Urinary bladder (tissue), 4 donors: Measurements from ENCODE around the gene FUOM. TPM values are rescaled to one million over a fixed set of nuclear protein-coding genes. Genes with fewer than 3 reads are reported as not detected.
A peak's percentile ranks its signal among the peaks of the same experiment; 100 is the strongest.
"Not testable (repeated sequence)": the region's sequence is repeated elsewhere in the genome, so short reads cannot be mapped to it uniquely, and the experiment has no call there.

ENCODE experiments used
- DNase-seq: peaks from one replicate; pipeline ENCODE4 v3.0.0-alpha.2; 2015; ENCODE audit errors: extremely low spot score
- H3K27ac ChIP-seq: one replicate; pipeline ENCODE4 v1.5.1; 2013; ENCODE audit warnings: low read depth, mild to moderate bottlenecking, moderate library complexity
- H3K36me3 ChIP-seq: one replicate; pipeline ENCODE4 v1.6.1; 2013; ENCODE audit warnings: mild to moderate bottlenecking, moderate library complexity; ENCODE audit not compliant: insufficient read depth
- H3K4me1 ChIP-seq: one replicate; pipeline ENCODE4 v1.6.1; 2013; ENCODE audit warnings: mild to moderate bottlenecking, moderate library complexity; ENCODE audit not compliant: insufficient read depth
- H3K4me3 ChIP-seq: one replicate; pipeline ENCODE4 v1.5.1; 2013; ENCODE audit warnings: low read depth, low read length
- WGBS: extraction: QIAGEN DNeasy Blood & Tissue Kit; methylation state at CpG from one replicate; pipeline ENCODE4 v1.1.7; 2013; 5-methylcytosine and 5-hydroxymethylcytosine counted together
- polyA plus RNA-seq: library from polyadenylated mRNA; stranded (reverse); fragments of 200-250 nt; gene quantifications from one replicate; pipeline ENCODE4 v1.2.3, GENCODE V29; 2013
- total RNA-seq: library from RNA; depleted of rRNA; stranded (reverse); fragments of >200 nt; gene quantifications from one replicate; pipeline ENCODE4 v1.2.3, GENCODE V29; 2014
- donor health status: healthy with polysubstance abuse.
- donor health status: healthy.

FUOM gene
- total and polyA plus RNA-seq, 2 donors, result 5.2 to 16.9 TPM

DNA sequence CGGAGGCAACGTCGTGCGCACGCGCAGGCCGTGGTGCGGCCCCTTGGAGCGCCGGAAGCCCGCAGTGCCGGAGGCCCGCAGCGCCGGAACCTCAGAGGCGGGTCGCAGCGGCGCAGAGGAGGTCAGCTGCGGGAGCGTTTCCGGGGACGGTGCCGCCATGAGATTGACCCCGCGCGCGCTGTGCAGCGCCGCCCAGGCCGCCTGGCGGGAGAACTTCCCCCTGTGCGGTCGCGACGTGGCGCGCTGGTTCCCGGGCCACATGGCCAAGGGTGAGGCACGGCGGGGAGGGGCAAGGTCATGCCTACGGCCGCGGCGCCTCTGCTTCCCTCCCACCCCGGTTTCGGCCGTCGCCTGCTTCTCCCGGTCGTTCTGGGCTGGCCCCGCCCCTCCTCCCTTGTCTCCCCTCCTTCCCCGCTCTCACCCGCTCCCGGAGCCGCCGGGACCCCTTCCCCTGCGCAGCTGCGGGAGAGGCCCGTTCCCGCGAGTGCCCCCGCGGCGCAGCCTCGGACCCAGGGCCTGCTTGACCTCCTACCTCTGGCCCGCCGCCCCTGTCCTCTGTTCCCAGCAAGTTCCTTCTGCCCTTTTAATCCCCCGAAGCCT, 36.3 kb upstream of the FUOM start, which contains the start of gene MTG1:
Gene MTG1, plus strand, starts transcription at position 94 of the 600 bp plus-strand sequence. Its CDS starts 64 bp downstream, at position 158.
- no peaks in the 10 kb centered on the region for H3K36me3 ChIP-seq
- H3K4me1 ChIP-seq, result no peaks in the 10 kb centered on the region
- DNase-seq, result peak; percentile 76
- H3K27ac ChIP-seq, result peak within 1 kb of the TSS; percentile 61
- peak within 1 kb of the TSS; percentile 85 for H3K4me3 ChIP-seq
- under 1% methylated on average over 69 of the region's 69 CpGs for WGBS

DNA sequence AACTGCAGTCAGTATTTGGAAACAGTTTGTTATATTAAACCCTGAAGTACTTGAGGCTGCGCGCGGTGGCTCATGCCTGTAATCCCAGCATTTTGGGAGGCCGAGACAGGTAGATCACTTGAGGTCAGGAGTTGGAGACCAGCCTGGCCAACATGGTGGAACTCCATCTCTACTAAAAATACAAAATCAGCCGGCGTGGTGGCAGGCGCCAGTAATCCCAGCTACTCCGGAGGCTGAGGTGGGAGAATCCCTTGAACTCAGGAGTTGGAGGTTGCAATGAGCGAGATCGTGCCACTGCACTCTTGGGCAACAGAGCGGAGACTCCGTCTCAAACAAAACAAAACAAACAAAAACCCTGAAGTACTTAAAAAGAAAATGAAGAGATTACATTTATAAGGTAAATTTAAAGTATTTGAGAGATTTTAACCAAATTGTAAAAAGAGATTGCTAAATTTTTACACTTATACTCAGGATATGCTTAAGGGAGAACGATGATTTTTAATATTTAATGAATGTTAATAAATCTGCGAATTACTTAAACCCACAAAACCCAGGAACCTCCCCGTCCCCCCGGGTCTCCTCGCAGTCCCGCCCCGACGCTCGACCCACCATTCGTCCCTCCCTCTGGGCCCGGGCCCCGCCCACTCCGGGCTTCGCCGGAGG, 35.7 kb upstream of the FUOM start:
- Histone ChIP-seq H3K36me3 (no peaks in the 10 kb centered on the region), H3K4me3 (peak overlapping the region; percentile 85), H3K27ac (no peak overlapping the region), H3K4me1 (no peaks in the 10 kb centered on the region)
- WGBS, result 32% methylated on average over 27 of the region's 27 CpGs
- DNase-seq, result no peak

- no peak for DNase-seq
- Histone ChIP-seq H3K4me3 (no peak overlapping the region), H3K27ac (no peak overlapping the region), H3K4me1 (no peaks in the 10 kb centered on the region), H3K36me3 (no peaks in the 10 kb centered on the region)
- 89% methylated on average over 12 of the region's 12 CpGs for WGBS
These were observed 34.1 kb upstream of the FUOM start for GRCh38 chr10:133391761-133392518.

- DNase-seq, result no peak
- 92% methylated on average over 12 of the region's 12 CpGs for WGBS
- no peaks in the 10 kb centered on the region for H3K4me1 ChIP-seq
These were observed 33.4 kb upstream of the FUOM start for GRCh38 chr10:133391249-133391635.

DNA sequence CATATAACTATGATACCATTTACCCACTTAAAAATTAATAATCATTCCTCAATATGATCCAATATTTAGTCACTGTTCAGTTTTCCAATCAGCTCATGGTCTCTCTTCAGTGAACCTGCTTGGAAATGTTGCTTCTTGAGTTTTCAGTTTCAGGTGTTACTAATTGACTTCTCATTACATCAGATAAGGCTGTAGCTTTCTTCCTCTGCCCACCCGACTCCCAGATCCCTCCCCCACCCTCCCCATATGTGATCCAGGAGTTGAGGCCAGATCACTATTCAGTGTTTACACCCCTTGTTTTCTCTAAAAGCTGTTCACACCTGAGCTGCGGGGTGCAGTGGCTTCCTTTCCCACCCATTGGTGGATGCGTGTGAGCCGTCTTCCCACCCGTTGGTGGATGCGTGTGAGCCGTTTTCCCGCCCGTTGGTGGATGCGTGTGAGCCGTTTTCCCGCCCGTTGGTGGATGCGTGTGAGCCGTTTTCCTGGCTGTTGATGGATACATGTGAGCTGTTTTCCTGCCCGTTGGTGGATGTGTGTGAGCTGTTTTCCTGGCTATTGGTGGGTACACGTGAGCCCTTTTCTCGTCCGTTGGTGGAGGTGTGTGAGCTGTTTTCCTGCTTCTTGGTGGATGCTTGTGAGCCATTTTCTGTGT, 32.9 kb upstream of the FUOM start:
- Histone ChIP-seq H3K36me3 (no peaks in the 10 kb centered on the region), H3K27ac (no peak overlapping the region), H3K4me1 (no peaks in the 10 kb centered on the region), H3K4me3 (no peak overlapping the region)
- DNase-seq, result no peak
- 87% methylated on average over 19 of the region's 19 CpGs for WGBS

More at GRCh38 chr10:133391249-133391635, 33.4 kb upstream of the FUOM start:
- Histone ChIP-seq H3K4me3 (no peak overlapping the region), H3K27ac (no peak overlapping the region), H3K36me3 (no peaks in the 10 kb centered on the region)

DNA sequence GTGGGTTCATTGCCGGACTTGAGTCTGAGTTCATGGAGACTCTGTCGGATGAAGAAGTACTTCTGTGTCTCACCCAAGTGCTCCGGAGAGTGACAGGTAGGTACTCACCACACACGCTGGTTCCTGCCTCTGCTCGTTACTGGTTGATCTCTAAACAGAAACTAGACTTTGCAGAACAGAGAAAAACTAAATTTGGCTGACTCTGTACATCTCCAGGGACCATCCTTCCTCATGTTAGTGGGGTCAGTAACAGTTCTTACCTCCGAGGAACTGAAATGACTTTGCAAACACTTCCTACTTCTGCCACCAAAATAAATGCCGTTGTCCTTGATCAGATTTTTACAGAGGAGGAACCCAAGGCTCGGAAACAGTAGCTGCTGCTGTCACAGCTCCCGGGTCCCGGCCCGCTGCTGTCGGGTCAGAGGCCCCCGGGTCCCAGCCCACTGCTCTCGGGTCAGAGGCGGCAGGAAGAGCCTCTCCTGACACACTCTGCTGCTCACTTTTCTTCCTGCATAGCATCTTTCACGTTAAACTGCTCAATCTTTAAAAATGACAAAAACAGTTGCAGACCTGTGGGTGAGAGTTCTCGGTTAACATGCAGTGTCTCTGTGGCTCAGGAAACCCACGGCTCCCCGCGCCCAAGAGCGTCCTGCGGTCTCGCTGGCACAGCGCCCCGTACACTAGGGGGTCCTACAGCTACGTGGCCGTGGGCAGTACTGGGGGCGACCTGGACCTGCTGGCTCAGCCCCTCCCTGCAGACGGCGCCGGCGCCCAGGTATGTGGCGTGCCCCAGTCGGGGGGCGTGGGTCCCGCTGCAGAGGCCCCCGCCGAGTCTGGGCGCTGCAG, 31.4 kb upstream of the FUOM start:
- 79% methylated on average over 39 of the region's 39 CpGs for WGBS
- H3K27ac ChIP-seq, result no peak overlapping the region
- no peaks in the 10 kb centered on the region for H3K36me3 ChIP-seq
- no peaks in the 10 kb centered on the region for H3K4me1 ChIP-seq
- no peak for DNase-seq
- H3K4me3 ChIP-seq, result no peak overlapping the region

DNA sequence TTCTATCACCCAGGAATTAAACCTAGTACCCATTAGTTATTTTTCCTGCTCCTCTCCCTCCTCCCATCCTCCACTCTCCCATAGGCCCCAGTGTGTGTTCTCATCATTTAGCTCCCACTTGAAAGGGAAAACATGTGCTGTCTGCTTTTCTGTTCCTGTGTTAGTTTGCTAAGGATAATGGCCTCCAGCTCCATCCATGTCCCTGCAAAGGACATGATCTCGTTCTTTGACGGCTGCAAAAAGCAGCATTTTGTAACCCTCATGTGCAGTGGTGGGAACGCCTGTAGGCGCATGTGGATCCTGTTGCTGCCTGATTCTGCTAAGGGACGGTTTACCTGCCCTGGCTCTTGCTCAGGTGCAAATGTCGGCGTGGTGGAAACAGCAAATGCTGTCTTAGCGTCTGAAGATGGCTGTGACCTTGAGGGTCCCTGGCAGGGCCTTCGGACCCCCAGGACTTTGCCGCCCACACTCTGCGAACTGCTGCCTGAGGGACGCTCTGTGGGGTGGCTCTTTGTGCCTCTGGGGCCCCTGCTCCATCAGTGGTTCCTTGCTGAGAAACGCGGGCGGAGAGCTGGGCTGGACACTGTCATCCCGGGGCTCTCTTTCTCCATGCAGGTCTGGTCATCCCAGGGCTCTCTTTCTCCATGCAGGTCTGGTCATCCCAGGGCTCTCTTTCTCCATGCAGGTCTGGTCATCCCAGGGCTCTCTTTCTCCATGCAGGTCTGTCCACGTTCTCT, 30.6 kb upstream of the FUOM start:
- WGBS, result 89% methylated on average over 17 of the region's 17 CpGs
- no peak overlapping the region for H3K27ac ChIP-seq
- no peaks in the 10 kb centered on the region for H3K4me1 ChIP-seq
- H3K36me3 ChIP-seq, result no peaks in the 10 kb centered on the region
- no peak overlapping the region for H3K4me3 ChIP-seq
- DNase-seq, result no peak

DNA sequence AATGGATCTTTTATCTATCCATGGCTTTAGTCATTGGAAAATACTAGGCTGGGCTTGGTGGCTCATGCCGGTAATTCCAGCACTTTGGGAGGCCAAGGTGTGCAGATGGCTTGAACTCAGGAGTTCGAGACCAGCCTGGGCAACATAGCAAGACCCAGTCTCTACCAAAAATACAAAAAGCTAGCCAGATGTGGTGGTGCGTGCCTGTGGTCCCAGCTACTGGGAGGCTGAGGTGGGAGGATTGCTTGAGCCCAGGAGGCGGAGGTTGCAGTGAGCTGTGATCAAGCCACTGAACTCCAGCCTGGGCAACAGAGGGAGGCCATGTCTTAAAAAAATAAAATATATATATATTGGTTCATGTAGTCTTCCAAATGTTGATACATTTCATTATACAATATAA, 29.1 kb upstream of the FUOM start:
- H3K4me3 ChIP-seq, H3K36me3 ChIP-seq, DNase-seq, H3K27ac ChIP-seq, H3K4me1 ChIP-seq: not testable (repeated sequence)
- 98% methylated on average over 4 of the region's 4 CpGs for WGBS

GRCh38 chr10:133385214-133385613, 27.4 kb upstream of the FUOM start:
- H3K4me1 ChIP-seq, result no peaks in the 10 kb centered on the region
- 92% methylated on average over 2 of the region's 2 CpGs for WGBS
- no peaks in the 10 kb centered on the region for H3K36me3 ChIP-seq
- DNase-seq, result no peak
- H3K4me3 ChIP-seq, result no peak overlapping the region
- no peak overlapping the region for H3K27ac ChIP-seq

DNA sequence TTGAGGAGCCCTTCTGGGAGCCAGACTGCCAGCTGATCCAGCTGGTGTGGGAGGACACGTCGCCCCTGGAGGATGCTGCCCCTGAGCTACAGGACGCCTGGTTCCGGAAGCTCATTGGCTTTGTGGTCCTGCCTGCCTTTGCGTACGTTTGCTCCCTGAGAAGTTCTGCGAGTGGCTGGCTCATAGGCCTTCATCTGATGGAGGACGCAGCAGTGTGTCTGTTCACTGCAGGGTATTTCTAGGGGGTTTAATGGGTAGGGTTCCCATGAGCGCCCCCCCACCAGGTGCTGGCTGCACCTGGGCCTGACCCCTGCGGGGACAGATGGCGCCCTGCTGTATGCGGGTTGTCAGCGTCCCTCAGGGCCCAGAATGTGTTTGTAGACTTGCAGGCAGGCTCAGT, 26.3 kb upstream of the FUOM start:
- Histone ChIP-seq H3K36me3 (no peaks in the 10 kb centered on the region), H3K4me3 (no peak overlapping the region), H3K4me1 (no peaks in the 10 kb centered on the region), H3K27ac (no peak overlapping the region)
- DNase-seq, result no peak
- 92% methylated on average over 13 of the region's 13 CpGs for WGBS

- H3K4me1 ChIP-seq, result no peaks in the 10 kb centered on the region
- H3K27ac ChIP-seq, result no peak overlapping the region
- no peak for DNase-seq
- no peaks in the 10 kb centered on the region for H3K36me3 ChIP-seq
- no peak overlapping the region for H3K4me3 ChIP-seq
- 96% methylated on average over 4 of the region's 4 CpGs for WGBS
These were observed 25.7 kb upstream of the FUOM start for GRCh38 chr10:133383551-133383950.

DNA sequence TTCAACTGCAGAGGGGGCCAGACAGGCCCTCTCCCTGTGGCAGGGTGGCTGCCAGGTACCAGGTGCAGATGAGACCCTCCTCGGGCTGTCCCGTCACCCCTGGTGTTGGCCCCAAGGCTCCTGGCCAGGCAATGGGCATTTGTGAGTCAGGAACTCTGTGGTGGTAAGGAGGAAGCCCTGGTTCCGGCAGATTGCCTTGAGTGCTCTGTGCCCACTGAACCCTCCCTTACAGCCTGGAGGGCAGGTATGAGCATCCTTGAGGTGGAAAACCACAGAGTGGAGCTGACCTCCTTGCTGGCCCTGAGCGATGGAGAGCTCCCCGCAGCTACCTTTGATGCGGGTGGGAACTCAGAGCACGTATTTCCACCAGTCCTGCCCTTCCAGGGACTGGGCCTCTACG, 23.2 kb upstream of the FUOM start:
- Histone ChIP-seq H3K27ac (no peak overlapping the region), H3K36me3 (no peaks in the 10 kb centered on the region), H3K4me1 (no peaks in the 10 kb centered on the region), H3K4me3 (no peak overlapping the region)
- no peak for DNase-seq
- 90% methylated on average over 8 of the region's 8 CpGs for WGBS
